Chondrocyte (in vitro differentiated cells): ENCODE data around the gene TNFRSF1B. TPM values are rescaled to one million over a fixed set of nuclear protein-coding genes. Genes with fewer than 3 reads are reported as not detected.

Experiments used
- DNase-seq: peaks from one replicate; pipeline ENCODE4 v3.0.0; 2021; ENCODE audit warnings: mixed read lengths, low spot score
- H3K27ac Mint-ChIP-seq: one replicate; pipeline ENCODE4 v1.8.0; 2021; ENCODE audit warnings: mild to moderate bottlenecking, moderate library complexity, mixed read lengths; ENCODE audit not compliant: unreplicated experiment
- H3K27me3 Mint-ChIP-seq: 2 replicates; pipeline ENCODE4 v1.8.0; 2021; ENCODE audit warnings: low read depth, mixed read lengths
- H3K36me3 Mint-ChIP-seq: 2 replicates; pipeline ENCODE4 v1.8.0; 2021; ENCODE audit warnings: low read depth, mixed read lengths
- H3K4me1 Mint-ChIP-seq: 2 replicates; pipeline ENCODE4 v1.8.0; 2021; ENCODE audit warnings: low read depth, mild to moderate bottlenecking, mixed read lengths
- H3K4me3 Mint-ChIP-seq: one replicate; pipeline ENCODE4 v1.8.0; 2021; ENCODE audit warnings: mild to moderate bottlenecking, moderate library complexity, mixed read lengths; ENCODE audit not compliant: unreplicated experiment
- H3K9me3 Mint-ChIP-seq: 2 replicates; pipeline ENCODE4 v1.8.0; 2021; ENCODE audit warnings: low read depth, mixed read lengths
- total RNA-seq: library from RNA; stranded (reverse); gene quantifications from 3 replicates; pipeline ENCODE4 v1.2.1, GENCODE V29; 2021
- TF ChIP-seq, protein P1 (sequence below): fragments of 200-600 bp; sonication (generic); IDR thresholded peaks from 2 replicates; pipeline ENCODE4 v1.5.0; 2021; ENCODE audit warnings: antibody characterized with exemption, mild to moderate bottlenecking, moderate library complexity

Gene TNFRSF1B
- total RNA-seq, 1 donor from 2014 or later = 0.22 TPM

GRCh38 chr1:12178511-12178910 is 11.7 kb downstream of the TNFRSF1B start:
- Mint-ChIP-seq H3K27ac (peak overlapping the region; percentile 14), H3K4me1 (peaks cover 15% of the 10 kb centered on the region)

DNA sequence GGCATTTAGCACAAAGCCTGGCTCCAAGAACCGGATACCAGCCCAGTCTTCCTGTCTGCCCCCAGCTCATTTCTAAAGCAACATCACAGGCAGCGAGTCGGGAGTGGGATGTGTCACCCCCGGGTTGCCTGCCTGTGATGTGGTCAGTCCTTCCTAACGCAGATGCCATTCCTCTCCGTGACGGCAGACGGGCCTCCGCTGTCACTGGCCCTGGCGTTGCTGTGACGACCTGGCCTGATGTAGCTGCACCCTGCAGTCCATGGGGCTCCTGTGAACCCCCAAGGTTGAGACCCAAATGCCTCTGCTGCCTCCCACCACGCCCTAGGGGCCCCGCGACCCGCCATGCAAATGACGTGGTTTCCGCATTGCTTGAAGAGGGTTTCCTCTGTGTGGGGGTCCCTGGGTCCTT is 12.3 kb downstream of the TNFRSF1B start:
- no peak overlapping the region for H3K27ac Mint-ChIP-seq
- H3K36me3 Mint-ChIP-seq = no peaks in the 10 kb centered on the region
- peaks cover under 1% of the 10 kb centered on the region for H3K27me3 Mint-ChIP-seq
- TF ChIP-seq, protein P1, sequence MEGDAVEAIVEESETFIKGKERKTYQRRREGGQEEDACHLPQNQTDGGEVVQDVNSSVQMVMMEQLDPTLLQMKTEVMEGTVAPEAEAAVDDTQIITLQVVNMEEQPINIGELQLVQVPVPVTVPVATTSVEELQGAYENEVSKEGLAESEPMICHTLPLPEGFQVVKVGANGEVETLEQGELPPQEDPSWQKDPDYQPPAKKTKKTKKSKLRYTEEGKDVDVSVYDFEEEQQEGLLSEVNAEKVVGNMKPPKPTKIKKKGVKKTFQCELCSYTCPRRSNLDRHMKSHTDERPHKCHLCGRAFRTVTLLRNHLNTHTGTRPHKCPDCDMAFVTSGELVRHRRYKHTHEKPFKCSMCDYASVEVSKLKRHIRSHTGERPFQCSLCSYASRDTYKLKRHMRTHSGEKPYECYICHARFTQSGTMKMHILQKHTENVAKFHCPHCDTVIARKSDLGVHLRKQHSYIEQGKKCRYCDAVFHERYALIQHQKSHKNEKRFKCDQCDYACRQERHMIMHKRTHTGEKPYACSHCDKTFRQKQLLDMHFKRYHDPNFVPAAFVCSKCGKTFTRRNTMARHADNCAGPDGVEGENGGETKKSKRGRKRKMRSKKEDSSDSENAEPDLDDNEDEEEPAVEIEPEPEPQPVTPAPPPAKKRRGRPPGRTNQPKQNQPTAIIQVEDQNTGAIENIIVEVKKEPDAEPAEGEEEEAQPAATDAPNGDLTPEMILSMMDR = no peak
- DNase-seq = no peak
- no peak overlapping the region for H3K4me3 Mint-ChIP-seq
- no peaks in the 10 kb centered on the region for H3K9me3 Mint-ChIP-seq
- peaks cover 19% of the 10 kb centered on the region for H3K4me1 Mint-ChIP-seq

More at GRCh38 chr1:12178511-12178910, 11.7 kb downstream of the TNFRSF1B start:
- DNase-seq = no peak
- Mint-ChIP-seq H3K27me3 (peaks cover 1% of the 10 kb centered on the region), H3K9me3 (no peaks in the 10 kb centered on the region), H3K36me3 (no peaks in the 10 kb centered on the region), H3K4me3 (no peak overlapping the region)
- TF ChIP-seq, protein P1 = no peak

DNA sequence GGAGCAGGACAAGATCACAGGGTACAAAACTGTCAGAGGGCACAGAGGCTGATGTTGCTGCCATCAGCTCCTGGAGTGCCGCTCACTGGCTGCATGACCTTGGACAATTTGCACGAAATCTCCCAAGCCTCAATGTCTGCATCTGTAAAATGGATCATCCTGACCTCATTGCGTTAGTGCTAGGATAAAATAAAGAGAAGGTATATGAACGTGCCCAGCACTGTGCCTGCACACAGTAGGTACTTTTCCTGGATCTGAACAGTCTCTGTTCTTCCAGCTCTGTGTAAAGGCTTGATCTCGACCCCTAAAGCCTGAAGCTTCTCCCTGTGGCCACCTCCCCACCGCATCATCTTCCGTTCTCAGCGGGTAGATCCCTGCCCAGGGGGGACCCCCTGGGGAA is 12.9 kb downstream of the TNFRSF1B start:
- Mint-ChIP-seq H3K27ac (no peak overlapping the region), H3K4me1 (peaks cover 23% of the 10 kb centered on the region), H3K9me3 (no peaks in the 10 kb centered on the region), H3K36me3 (no peaks in the 10 kb centered on the region), H3K27me3 (no peaks in the 10 kb centered on the region), H3K4me3 (no peak overlapping the region)
- DNase-seq = no peak
- TF ChIP-seq, protein P1 = no peak

GRCh38 chr1:12180315-12180714 is 13.5 kb downstream of the TNFRSF1B start:
- peaks cover 24% of the 10 kb centered on the region for H3K4me1 Mint-ChIP-seq

DNA sequence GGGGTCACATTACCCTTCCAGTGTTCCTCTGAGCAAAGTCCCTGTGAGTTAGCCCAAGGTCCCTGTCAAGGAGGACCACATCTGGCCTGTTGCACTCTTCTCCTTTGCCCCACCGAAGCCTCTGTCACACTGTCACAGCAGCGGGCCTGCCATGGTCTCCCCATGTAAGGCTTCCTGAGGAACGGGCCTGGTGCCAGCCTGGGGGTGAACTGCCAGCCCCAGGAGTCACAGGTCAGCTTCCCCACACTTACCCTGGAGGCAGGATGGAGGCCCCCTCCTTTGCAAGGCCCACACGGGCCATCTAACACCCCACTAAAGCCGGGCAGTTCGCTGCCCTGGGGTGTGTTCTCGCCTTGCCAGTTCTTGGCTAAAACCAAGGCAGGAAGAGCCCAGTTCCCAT is 14.1 kb downstream of the TNFRSF1B start:
- Mint-ChIP-seq H3K27ac (no peak overlapping the region), H3K36me3 (no peaks in the 10 kb centered on the region), H3K4me1 (peaks cover 28% of the 10 kb centered on the region), H3K9me3 (no peaks in the 10 kb centered on the region), H3K27me3 (no peaks in the 10 kb centered on the region), H3K4me3 (no peak overlapping the region)
- TF ChIP-seq, protein P1 = no peak
- DNase-seq = no peak

More at GRCh38 chr1:12180315-12180714, 13.5 kb downstream of the TNFRSF1B start:
- Mint-ChIP-seq H3K9me3 (no peaks in the 10 kb centered on the region), H3K36me3 (no peaks in the 10 kb centered on the region), H3K27ac (no peak overlapping the region), H3K27me3 (no peaks in the 10 kb centered on the region), H3K4me3 (no peak overlapping the region)
- no peak for DNase-seq
- TF ChIP-seq, protein P1 = no peak
